ENCODE data around the gene TMEM87B.

GRCh38 chr2:112053917-112054846 is 887 bp upstream of the TMEM87B start:
- TF ChIP-seq CTCF (IDR thresholded peaks at IDR 0.05) (no peak), POLR2A (IDR thresholded peaks at IDR 0.05) (peak in 1 of 2 donors; percentile 73)

All from adrenal gland (tissue), 5 donors.